Prostate gland (tissue), 2 donors: ENCODE data around the gene KLF15.

Experiments
- CTCF ChIP-seq, 4 experiments: fragments of 200-600 bp in 2 of 4; fragments of 450-650 bp in 2 of 4; sonication (generic) in 2 of 4; IDR thresholded peaks; 1 replicate in 3 of 4; 2 replicates in 1 of 4; pipeline ENCODE4 v1.5.1; 2016 to 2019; ENCODE audit warnings: antibody characterized with exemption in 4 of 4, mild to moderate bottlenecking in 2 of 4, moderate library complexity in 2 of 4
- POLR2A ChIP-seq: fragments of 450-650 bp; IDR thresholded peaks from one replicate; pipeline ENCODE4 v1.6.1; 2016; ENCODE audit warnings: antibody characterized with exemption, mild to moderate bottlenecking

- TF ChIP-seq POLR2A (no peak), CTCF (IDR thresholded peaks at IDR 0.05) (no peak)
Observed at GRCh38 chr3:126372413-126373145, 15.4 kb upstream of the KLF15 start.
